NOMO-1 (cell line): ENCODE data around the gene FAM13A.

Experiments
- DNase-seq, 2 experiments: peaks; one replicate each; lab custom pipeline; 2025; ENCODE audit not compliant: unreplicated experiment in 2 of 2; lab: John Stamatoyannopoulos, UW

FAM13A gene

GRCh38 chr4:88792821-88793220 lies 264.2 kb downstream of the FAM13A start:
- DNase-seq, result no peak

- peak in 1 of 2 experiments; percentile 12 for DNase-seq
Measured at GRCh38 chr4:88792268-88792781, 264.7 kb downstream of the FAM13A start.

GRCh38 chr4:88791274-88791673 lies 265.7 kb downstream of the FAM13A start:
- DNase-seq, result peak in 1 of 2 experiments; percentile 13

- no peak for DNase-seq
Measured at GRCh38 chr4:88788895-88789294, 268.1 kb downstream of the FAM13A start.

- no peak for DNase-seq
Measured at GRCh38 chr4:88788424-88788823, 268.6 kb downstream of the FAM13A start.

- no peak for DNase-seq
Measured at GRCh38 chr4:88786011-88786410, 271.0 kb downstream of the FAM13A start.

GRCh38 chr4:88780389-88780788 lies 276.6 kb downstream of the FAM13A start:
- DNase-seq, result no peak

- no peak for DNase-seq
Measured at GRCh38 chr4:88779431-88779830, 277.6 kb downstream of the FAM13A start.

GRCh38 chr4:88775529-88775928 lies 281.5 kb downstream of the FAM13A start:
- no peak for DNase-seq

GRCh38 chr4:88775026-88775425 lies 282.0 kb downstream of the FAM13A start:
- no peak for DNase-seq

- no peak for DNase-seq
Measured at GRCh38 chr4:88771883-88772450, 285.0 kb downstream of the FAM13A start.

- no peak for DNase-seq
Measured at GRCh38 chr4:88765729-88766128, 291.3 kb downstream of the FAM13A start.

- no peak for DNase-seq
Measured at GRCh38 chr4:88763075-88763474, 293.9 kb downstream of the FAM13A start.

GRCh38 chr4:88761861-88762523 lies 295.0 kb downstream of the FAM13A start:
- DNase-seq, result no peak

GRCh38 chr4:88761342-88761741 lies 295.6 kb downstream of the FAM13A start:
- DNase-seq, result no peak

- DNase-seq, result no peak
Measured at GRCh38 chr4:88759895-88760290, 297.1 kb downstream of the FAM13A start.

GRCh38 chr4:88759039-88759894 lies 297.7 kb downstream of the FAM13A start:
- DNase-seq, result no peak

GRCh38 chr4:88758264-88758663 lies 298.7 kb downstream of the FAM13A start:
- no peak for DNase-seq

- DNase-seq, result no peak
Measured at GRCh38 chr4:88757776-88758175, 299.2 kb downstream of the FAM13A start.

- DNase-seq, result no peak
Measured at GRCh38 chr4:88757067-88757466, 299.9 kb downstream of the FAM13A start.

- peak; percentile 73 to 86 for DNase-seq
Measured at GRCh38 chr4:88756149-88756548, 300.8 kb downstream of the FAM13A start.

GRCh38 chr4:88755454-88755853 lies 301.5 kb downstream of the FAM13A start:
- DNase-seq, result no peak
